Gastroesophageal sphincter (tissue), 4 donors: Measurements from ENCODE around the gene TARS1. TPM values are rescaled to one million over a fixed set of nuclear protein-coding genes. Genes with fewer than 3 reads are reported as not detected.

Source experiments
- ATAC-seq: fragments of 150-250 bp; one replicate; pipeline ENCODE4 v1.9.1; 2016; ENCODE audit warnings: mild to moderate bottlenecking, moderate library complexity
- H3K27ac ChIP-seq, 4 donors: fragments of 200-600 bp; sonication (generic) in 3 of 4; 1 replicate in 3 of 4; 2 replicates in 1 of 4; pipeline ENCODE4 v1.5.1; 2016 to 2019
- H3K27me3 ChIP-seq: fragments of 200-600 bp; sonication (generic); one replicate; pipeline ENCODE4 v1.5.1; 2019
- H3K36me3 ChIP-seq, 2 donors: fragments of 200-600 bp; sonication (generic); one replicate each; pipeline ENCODE4 v1.5.1; 2019; ENCODE audit warnings: control low read depth in 1 of 2
- H3K4me1 ChIP-seq, 3 donors: fragments of 200-600 bp; sonication (generic); 1 replicate in 2 of 3; 2 replicates in 1 of 3; pipeline ENCODE4 v1.5.1; 2016 to 2019; ENCODE audit warnings: control low read depth in 2 of 3
- H3K4me3 ChIP-seq, 2 donors: fragments of 200-600 bp; sonication (generic); one replicate each; pipeline ENCODE4 v1.5.1; 2019; ENCODE audit warnings: mild to moderate bottlenecking in 1 of 2, moderate library complexity in 1 of 2
- H3K9me3 ChIP-seq, 3 donors: fragments of 200-600 bp; sonication (generic); one replicate each; pipeline ENCODE4 v1.5.1; 2017 to 2019; ENCODE audit warnings: control low read depth in 2 of 3
- CTCF ChIP-seq, 4 experiments: fragments of 200-600 bp in 2 of 4; fragments of 450-650 bp in 2 of 4; sonication (generic) in 1 of 4; IDR thresholded peaks; one replicate each; pipeline ENCODE4 v1.5.1; 2017 to 2019; ENCODE audit warnings: antibody characterized with exemption in 4 of 4, mild to moderate bottlenecking in 2 of 4, moderate library complexity in 2 of 4
- EP300 ChIP-seq: sonication (generic); formaldehyde crosslinking; IDR thresholded peaks from one replicate; pipeline ENCODE4 v1.6.1; 2017; ENCODE audit warnings: antibody characterized with exemption, mild to moderate bottlenecking
- POLR2A ChIP-seq, 2 donors: fragments of 450-650 bp; IDR thresholded peaks; one replicate each; pipeline ENCODE4 v1.6.1; 2017; ENCODE audit warnings: antibody characterized with exemption in 2 of 2, mild to moderate bottlenecking in 2 of 2, moderate library complexity in 1 of 2
- POLR2AphosphoS5 ChIP-seq: sonication (generic); formaldehyde crosslinking; IDR thresholded peaks from one replicate; pipeline ENCODE4 v1.6.1; 2017; ENCODE audit warnings: antibody characterized with exemption
- WGBS, 2 donors: methylation state at CpG; one replicate each; pipeline ENCODE4 v1.1.5; 2018; ENCODE audit warnings: low coverage in 1 of 2; 5-methylcytosine and 5-hydroxymethylcytosine counted together
- total RNA-seq, 4 donors: library from RNA; depleted of rRNA; stranded (reverse); fragments of >200 nt; gene quantifications; one replicate each; pipeline ENCODE4 v1.1.0, GENCODE V29; 2016

The TARS1 gene
- total RNA-seq, result 100 to 1,000 TPM in 1 of 4 donors, 10 to 100 TPM in 3; 79.9 to 118 (median 86.7) TPM

- peak within 1 kb of the TSS; percentile 79 to 98 for H3K4me3 ChIP-seq
- WGBS, 2 donors, result 0% methylated on average over 3 to 26 of the region's 52 CpGs
- TF ChIP-seq POLR2A (IDR thresholded peaks at IDR 0.05) (peak; percentile 48 to 50), EP300 (no peak), POLR2AphosphoS5 (peak; percentile 98), CTCF (IDR thresholded peaks at IDR 0.05) (no peak)
- ATAC-seq, result peak; percentile 98
- peaks cover 5 to 55% (median 6%) of the 10 kb centered on the region in 3 donors for H3K4me1 ChIP-seq
- H3K9me3 ChIP-seq, result no peaks in the 10 kb centered on the region
- H3K27ac ChIP-seq, result peak within 1 kb of the TSS; percentile 95 to 96 (median 96)
- H3K27me3 ChIP-seq, result no peaks in the 10 kb centered on the region
- peaks cover 0 to 6% of the 10 kb centered on the region in 2 donors for H3K36me3 ChIP-seq
Measured at GRCh38 chr5:33440482-33441240, at the start of gene TARS1. TSS of gene TARS1 (plus strand) at chr5:33440965. CDS start at chr5:33441087, 122 bp downstream.

DNA sequence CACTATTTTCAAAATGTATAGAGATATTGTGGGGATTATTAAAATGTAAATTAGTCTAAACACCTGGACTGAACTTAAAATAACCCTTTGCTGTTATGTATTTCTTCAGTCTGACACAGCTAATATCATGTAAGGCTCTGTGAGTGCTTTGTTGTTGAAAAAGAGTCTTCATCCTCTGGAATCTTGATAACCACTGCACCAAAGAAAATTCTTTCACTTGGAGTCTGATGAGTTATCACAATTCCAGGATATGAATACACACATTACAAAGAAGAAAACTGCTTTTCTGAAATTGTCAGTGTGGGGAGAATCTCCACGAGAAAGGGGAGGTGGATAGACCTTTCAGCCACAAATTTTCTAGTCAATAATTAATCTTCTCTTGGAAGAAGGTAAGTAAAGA is 42.3 kb upstream of the TARS1 start:
- H3K4me1 ChIP-seq, result no peaks in the 10 kb centered on the region
- H3K9me3 ChIP-seq, result no peaks in the 10 kb centered on the region
- no peaks in the 10 kb centered on the region for H3K27me3 ChIP-seq
- no peaks in the 10 kb centered on the region for H3K36me3 ChIP-seq
- 78% methylated on average over 1 of the region's 1 CpG; no CpG with 5 or more reads in 1 of the 2 donors for WGBS, 2 donors
- no peak overlapping the region for H3K27ac ChIP-seq
- H3K4me3 ChIP-seq, result no peak overlapping the region
- no peak for ATAC-seq
- no peak for TF ChIP-seq POLR2A (IDR thresholded peaks at IDR 0.05)
- no peak for TF ChIP-seq CTCF (IDR thresholded peaks at IDR 0.05)
- no peak for TF ChIP-seq EP300
- no peak for TF ChIP-seq POLR2AphosphoS5

GRCh38 chr5:33400675-33401074 is 40.1 kb upstream of the TARS1 start:
- H3K36me3 ChIP-seq, result no peaks in the 10 kb centered on the region
- H3K27me3 ChIP-seq, result no peaks in the 10 kb centered on the region
- ATAC-seq, result no peak
- TF ChIP-seq CTCF (IDR thresholded peaks at IDR 0.05), result no peak
- no peak for TF ChIP-seq EP300
- no peak for TF ChIP-seq POLR2AphosphoS5
- TF ChIP-seq POLR2A (IDR thresholded peaks at IDR 0.05), result no peak
- H3K27ac ChIP-seq, result no peak overlapping the region
- H3K4me1 ChIP-seq, result no peaks in the 10 kb centered on the region
- WGBS, 2 donors, result 56 to 88% methylated on average over 3 to 4 of the region's 4 CpGs
- no peak overlapping the region for H3K4me3 ChIP-seq
- H3K9me3 ChIP-seq, result no peaks in the 10 kb centered on the region

DNA sequence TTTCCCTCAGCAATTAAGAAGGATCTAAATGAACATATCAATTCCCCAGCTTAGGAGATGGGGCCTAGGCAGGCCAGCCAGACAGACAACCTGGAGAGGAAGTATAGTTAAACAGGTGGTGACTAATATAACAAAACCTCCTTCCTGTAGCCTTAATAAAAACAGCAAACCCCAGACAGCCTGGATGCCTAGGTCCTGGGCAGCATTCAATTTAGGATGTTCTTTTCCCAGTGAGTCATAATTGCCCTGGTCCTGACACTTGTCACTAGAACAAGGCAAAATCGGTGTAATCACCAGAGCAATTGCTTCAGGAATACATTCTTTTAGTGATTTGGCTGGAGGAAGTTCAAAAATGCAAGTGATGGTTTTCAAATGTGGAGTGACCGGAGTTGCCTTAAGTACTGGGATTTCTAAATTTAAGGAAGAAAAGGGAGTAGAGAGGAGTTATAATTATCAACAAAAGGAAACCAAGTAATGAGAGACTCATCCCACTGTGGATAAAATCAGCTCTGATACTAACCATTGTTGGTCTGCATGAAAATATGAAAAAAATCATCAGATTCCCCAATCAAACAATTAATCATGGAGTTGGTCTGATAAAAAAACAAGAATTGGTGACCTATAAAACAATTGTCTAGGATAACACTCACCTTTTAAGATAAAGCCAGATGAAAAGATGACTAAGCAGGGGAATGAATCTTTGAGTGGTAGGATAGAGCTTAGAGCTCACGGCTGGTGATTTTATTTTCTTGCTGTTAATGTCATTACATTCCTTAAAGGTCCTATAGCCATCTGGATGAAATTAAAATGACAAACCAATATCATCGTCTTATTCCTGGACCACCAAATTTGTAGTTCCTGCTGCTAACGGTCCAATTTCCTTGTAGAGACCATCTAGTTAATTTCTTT is 39.0 kb upstream of the TARS1 start:
- H3K4me3 ChIP-seq, result no peak overlapping the region
- H3K36me3 ChIP-seq, result no peaks in the 10 kb centered on the region
- no peaks in the 10 kb centered on the region for H3K9me3 ChIP-seq
- TF ChIP-seq POLR2AphosphoS5, result peak; percentile 8
- TF ChIP-seq EP300, result no peak
- H3K4me1 ChIP-seq, result no peaks in the 10 kb centered on the region
- H3K27me3 ChIP-seq, result no peaks in the 10 kb centered on the region
- peak; percentile 55 for ATAC-seq
- no peak overlapping the region for H3K27ac ChIP-seq
- 41 to 42% methylated on average over 5 of the region's 5 CpGs for WGBS, 2 donors

DNA sequence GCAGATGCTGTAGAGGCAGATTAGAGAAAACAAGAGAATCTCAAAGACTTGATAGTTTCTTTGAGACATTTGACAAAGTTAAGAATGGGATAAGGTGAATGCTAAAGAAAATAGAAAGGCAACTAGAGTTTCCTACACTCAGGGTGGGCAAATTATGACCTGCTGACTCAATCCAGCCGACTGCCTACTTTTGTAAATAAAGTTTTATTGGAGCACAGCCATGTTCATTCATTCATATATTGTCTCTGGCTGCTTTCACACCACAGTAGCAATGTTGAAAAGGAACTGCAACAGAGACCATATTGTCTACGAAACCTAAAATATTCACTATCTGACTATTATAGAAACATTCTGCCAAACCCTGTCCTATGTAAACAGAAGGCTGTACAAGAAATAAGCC is 37.6 kb upstream of the TARS1 start:
- Histone ChIP-seq H3K9me3 (no peaks in the 10 kb centered on the region), H3K36me3 (no peaks in the 10 kb centered on the region), H3K27ac (no peak overlapping the region), H3K4me3 (no peak overlapping the region), H3K4me1 (no peaks in the 10 kb centered on the region), H3K27me3 (no peaks in the 10 kb centered on the region)
- TF ChIP-seq POLR2AphosphoS5 (no peak), CTCF (IDR thresholded peaks at IDR 0.05) (no peak), EP300 (no peak)
- ATAC-seq, result no peak
- WGBS, 2 donors, result 54 to 56% methylated on average over 2 of the region's 2 CpGs
